Aorta (tissue), 5 donors: ENCODE results near the gene CCDC152. TPM values are rescaled to one million over a fixed set of nuclear protein-coding genes. Genes with fewer than 3 reads are reported as not detected.

Experiments
- ATAC-seq: fragments of 200-7000 bp; cut with Tn5 transposase; one replicate; pipeline ENCODE4 v1.9.1; 2022; ENCODE audit warnings: moderate library complexity; ENCODE audit not compliant: low FRiP score
- DNase-seq, 2 donors: peaks; one replicate each; pipeline ENCODE4 v3.0.0-alpha.2; 2020
- H3K27ac ChIP-seq, 2 donors: one replicate each; pipeline ENCODE4 v1.5.1; 2013; ENCODE audit warnings: low read length in 2 of 2, mild to moderate bottlenecking in 2 of 2, moderate library complexity in 2 of 2, control low read depth in 1 of 2, inconsistent platforms in 1 of 2, low read depth in 1 of 2
- H3K27me3 ChIP-seq, 2 donors: one replicate each; pipeline ENCODE4 v1.6.1; 2013; ENCODE audit warnings: control low read depth in 1 of 2, low read length in 1 of 2, mild to moderate bottlenecking in 1 of 2, moderate library complexity in 1 of 2; ENCODE audit not compliant: insufficient read depth in 2 of 2, control insufficient read depth in 1 of 2
- H3K36me3 ChIP-seq, 2 donors: one replicate each; pipeline ENCODE4 v1.6.1; 2013; ENCODE audit warnings: control low read depth in 1 of 2, low read length in 1 of 2, mild to moderate bottlenecking in 1 of 2; ENCODE audit not compliant: insufficient read depth in 2 of 2, control insufficient read depth in 1 of 2
- H3K4me1 ChIP-seq, 2 donors: one replicate each; pipeline ENCODE4 v1.6.1; 2013; ENCODE audit warnings: low read length in 2 of 2, control low read depth in 1 of 2, mild to moderate bottlenecking in 1 of 2, moderate library complexity in 1 of 2; ENCODE audit not compliant: insufficient read depth in 2 of 2, control insufficient read depth in 1 of 2
- H3K4me3 ChIP-seq, 2 donors: one replicate each; pipeline ENCODE4 v1.5.1; 2013; ENCODE audit warnings: low read length in 2 of 2, control low read depth in 1 of 2, mild to moderate bottlenecking in 1 of 2
- H3K9me3 ChIP-seq: one replicate; pipeline ENCODE4 v1.6.1; 2013; ENCODE audit warnings: mild to moderate bottlenecking, low read length; ENCODE audit not compliant: control insufficient read depth
- WGBS, 2 donors: extraction: QIAGEN DNeasy Blood & Tissue Kit; methylation state at CpG; one replicate each; pipeline ENCODE4 v1.1.7; 2013; 5-methylcytosine and 5-hydroxymethylcytosine counted together
- intact Hi-C, 2 donors: fragments of 100-400 bp; cut with DNase I; formaldehyde crosslinking; loops; one replicate each; pipeline versions ENCODE4 v1.14.2 to v1.15.0; 2022
- polyA plus RNA-seq, 2 donors: library from polyadenylated mRNA; stranded (reverse); fragments of 200-250 nt; gene quantifications; one replicate each; pipeline ENCODE4 v1.2.3, GENCODE V29; 2013
- total RNA-seq, 2 donors: library from RNA; stranded (reverse); fragmentation: NEBNext Ultra II Directional; extraction: Animal tissue kit (Norgen Biotek cat#: 25700); gene quantifications; one replicate each; pipeline ENCODE4 v1.2.1, GENCODE V29; 2021
- donor health status: healthy with polysubstance abuse.
- donor health status: Bipolar disorder and iron deficiency.
- donor health status: DM: no; HTN: no; CAD: no.
- donor health status: DM: no; HTN: no; CAD: no.
- donor health status: DM: yes; HTN: yes; CAD: no.

The CCDC152 gene
- total and polyA plus RNA-seq, 4 donors, result 0.78 to 3.5 (median 1.5) TPM

DNA sequence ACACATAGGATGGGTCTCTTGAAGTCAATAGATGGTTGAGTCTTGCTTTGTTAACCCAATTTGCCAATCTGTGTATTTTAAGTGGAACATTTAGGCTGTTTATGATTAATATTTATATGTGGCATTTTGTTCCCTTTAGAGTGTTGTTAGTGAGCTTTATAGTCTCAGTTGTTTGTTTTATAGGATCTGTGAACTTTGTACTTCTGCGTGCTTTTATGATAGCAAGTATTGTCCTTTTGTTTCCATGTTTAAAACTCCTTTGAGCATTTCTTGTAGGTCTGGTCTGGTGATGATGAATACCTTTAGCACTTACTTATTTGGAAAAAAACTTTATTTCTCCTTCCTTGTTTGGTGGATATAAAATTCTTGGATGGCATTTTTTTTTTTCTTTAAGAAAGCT, 31.2 kb downstream of the CCDC152 start:
- H3K27me3 ChIP-seq, result no peaks in the 10 kb centered on the region
- H3K36me3 ChIP-seq, result no peaks in the 10 kb centered on the region
- H3K9me3 ChIP-seq, result peaks cover 8% of the 10 kb centered on the region
- ATAC-seq (no peak), DNase-seq (no peak)
- no peak overlapping the region for H3K4me3 ChIP-seq
- 96 to 100% methylated on average over 1 of the region's 1 CpG for WGBS, 2 donors
- H3K4me1 ChIP-seq, result no peaks in the 10 kb centered on the region
- H3K27ac ChIP-seq, result no peak overlapping the region
- intact Hi-C loops, result no loop called here

GRCh38 chr5:42791151-42791550, 34.5 kb downstream of the CCDC152 start:
- no peak overlapping the region for H3K27ac ChIP-seq
- intact Hi-C loops, result no loop called here
- no peaks in the 10 kb centered on the region for H3K4me1 ChIP-seq
- H3K4me3 ChIP-seq, result no peak overlapping the region
- H3K27me3 ChIP-seq, result no peaks in the 10 kb centered on the region
- no peak for DNase-seq
- no peak for ATAC-seq
- H3K9me3 ChIP-seq, result peaks cover 8% of the 10 kb centered on the region
- no peaks in the 10 kb centered on the region for H3K36me3 ChIP-seq

GRCh38 chr5:42798284-42799240, 41.9 kb downstream of the CCDC152 start:
- no peak for DNase-seq
- 94 to 95% methylated on average over 6 of the region's 6 CpGs for WGBS, 2 donors
- no peak overlapping the region for H3K4me3 ChIP-seq
- intact Hi-C loops, result no loop called here
- no peaks in the 10 kb centered on the region for H3K9me3 ChIP-seq
- no peaks in the 10 kb centered on the region for H3K27me3 ChIP-seq
- no peak overlapping the region for H3K27ac ChIP-seq
- H3K36me3 ChIP-seq, result no peaks in the 10 kb centered on the region
- no peaks in the 10 kb centered on the region for H3K4me1 ChIP-seq
- ATAC-seq, result no peak

DNA sequence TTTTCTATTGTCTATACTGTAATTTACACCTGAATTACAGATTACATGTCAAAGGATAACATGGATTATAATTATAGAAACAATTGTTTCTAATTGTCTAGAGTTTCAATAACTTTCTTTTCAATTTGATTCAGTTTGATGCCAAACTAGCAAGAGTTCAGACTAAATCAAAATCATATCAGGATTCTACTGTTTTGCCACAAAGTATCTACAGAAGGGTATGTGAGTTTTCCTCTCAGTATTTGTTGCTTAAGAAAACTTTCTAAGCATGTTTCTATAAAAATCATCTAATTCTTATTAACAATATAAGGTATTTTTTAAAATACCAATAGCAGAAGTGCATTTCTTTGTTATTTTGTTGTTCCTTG, 42.6 kb downstream of the CCDC152 start:
- DNase-seq (no peak), ATAC-seq (no peak)
- H3K36me3 ChIP-seq, result no peaks in the 10 kb centered on the region
- no peaks in the 10 kb centered on the region for H3K4me1 ChIP-seq
- no peak overlapping the region for H3K27ac ChIP-seq
- H3K4me3 ChIP-seq, result no peak overlapping the region
- intact Hi-C loops, result no loop called here
- H3K27me3 ChIP-seq, result no peaks in the 10 kb centered on the region
- H3K9me3 ChIP-seq, result no peaks in the 10 kb centered on the region

DNA sequence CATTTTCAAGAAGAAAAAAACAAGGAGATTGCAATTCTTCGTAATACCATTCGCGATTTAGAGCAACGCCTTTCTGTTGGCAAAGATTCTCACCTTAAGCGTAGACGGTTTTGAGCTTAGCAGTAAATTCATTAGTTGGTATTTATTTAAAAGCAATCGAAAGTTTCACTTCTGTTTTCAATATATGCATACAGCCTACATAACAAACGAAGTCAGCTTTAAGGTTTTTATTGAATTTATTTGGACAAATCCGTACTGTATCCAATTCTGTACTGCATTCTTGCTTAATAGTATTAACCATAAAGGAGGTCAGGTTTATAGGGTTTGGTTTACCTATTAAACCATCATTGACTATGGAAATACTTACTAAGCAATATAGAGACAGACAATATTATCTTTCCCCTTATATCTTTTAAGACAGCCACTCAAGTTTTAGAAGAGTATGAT, 43.1 kb downstream of the CCDC152 start:
- WGBS, 2 donors, result 92 to 94% methylated on average over 9 of the region's 9 CpGs
- H3K27ac ChIP-seq, result no peak overlapping the region
- H3K4me1 ChIP-seq, result no peaks in the 10 kb centered on the region
- no peak overlapping the region for H3K4me3 ChIP-seq
- intact Hi-C loops, result no loop called here
- H3K27me3 ChIP-seq, result no peaks in the 10 kb centered on the region
- H3K9me3 ChIP-seq, result no peaks in the 10 kb centered on the region
- ATAC-seq (no peak), DNase-seq (no peak)
- H3K36me3 ChIP-seq, result no peaks in the 10 kb centered on the region

DNA sequence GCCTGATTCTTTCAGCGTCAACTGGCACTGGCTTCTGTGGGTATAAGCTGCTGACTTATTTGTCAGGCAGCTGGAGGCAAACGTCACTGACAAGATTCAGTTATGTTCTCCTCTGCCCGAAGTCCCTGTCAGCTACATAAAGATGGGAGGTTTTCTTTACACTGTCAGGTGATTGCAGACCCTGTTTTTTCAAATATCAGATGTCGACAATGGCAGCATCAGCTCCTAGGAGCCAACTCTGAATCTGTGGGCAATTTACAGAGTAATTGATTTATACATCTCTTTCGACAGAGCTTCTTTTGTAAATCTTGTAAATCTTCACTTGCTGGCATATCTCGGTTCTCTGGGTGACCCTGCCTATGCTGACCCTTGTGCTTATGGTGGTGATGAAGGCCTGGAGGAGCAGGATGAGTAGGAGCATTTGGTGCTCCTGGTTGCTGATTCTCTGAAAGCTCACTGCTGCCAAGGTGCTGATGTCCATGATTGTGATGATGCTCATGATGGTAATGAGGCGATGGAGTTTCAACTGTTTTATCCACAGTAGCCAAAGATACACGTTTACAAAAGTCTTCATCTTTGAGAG, 44.2 kb downstream of the CCDC152 start:
- no peaks in the 10 kb centered on the region for H3K27me3 ChIP-seq
- intact Hi-C loops, result no loop called here

GRCh38 chr5:42801516-42802166, 45.0 kb downstream of the CCDC152 start:
- WGBS, 2 donors, result 93% methylated on average over 6 of the region's 6 CpGs
- intact Hi-C loops, result no loop called here
- Histone ChIP-seq H3K27me3 (no peaks in the 10 kb centered on the region), H3K4me1 (no peaks in the 10 kb centered on the region), H3K9me3 (no peaks in the 10 kb centered on the region), H3K36me3 (no peaks in the 10 kb centered on the region), H3K4me3 (no peak overlapping the region), H3K27ac (no peak overlapping the region)
- ATAC-seq, result no peak
- DNase-seq, result no peak

More for the DNA sequence above, 44.2 kb downstream of the CCDC152 start:
- Histone ChIP-seq H3K4me1 (no peaks in the 10 kb centered on the region), H3K4me3 (no peak overlapping the region), H3K27ac (no peak overlapping the region), H3K36me3 (no peaks in the 10 kb centered on the region), H3K9me3 (no peaks in the 10 kb centered on the region)
- ATAC-seq (no peak), DNase-seq (no peak)
- WGBS, 2 donors, result 78 to 83% methylated on average over 8 of the region's 8 CpGs

DNA sequence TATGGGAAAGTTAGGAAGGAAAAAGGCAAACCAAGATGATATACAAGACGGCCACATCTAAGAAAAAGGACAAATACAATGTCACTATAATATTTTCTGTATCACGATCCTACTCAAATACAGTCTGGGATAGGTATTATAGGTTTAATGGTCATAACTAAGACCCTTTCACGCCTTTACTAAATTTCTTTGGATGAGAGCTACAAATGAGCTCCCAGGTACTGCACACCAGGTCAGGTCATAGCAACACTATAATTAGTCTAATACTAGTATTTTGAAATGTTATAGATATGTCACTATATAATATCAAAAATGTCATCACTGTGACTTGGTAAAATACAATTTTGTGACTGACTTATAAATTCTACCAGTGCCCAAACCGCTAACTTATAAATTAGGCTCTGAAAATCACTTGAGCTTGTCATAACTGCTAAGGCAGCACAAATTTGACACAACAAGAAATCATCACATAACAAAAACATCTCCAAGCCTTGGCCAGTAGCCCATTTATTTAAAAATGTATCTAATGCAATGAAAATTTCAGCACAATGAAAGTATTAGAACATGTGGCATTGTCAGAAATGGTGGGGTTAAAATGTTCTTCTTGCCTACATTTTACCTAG, 48.2 kb downstream of the CCDC152 start:
- Histone ChIP-seq H3K27ac (no peak overlapping the region), H3K36me3 (no peaks in the 10 kb centered on the region), H3K27me3 (no peaks in the 10 kb centered on the region), H3K4me1 (no peaks in the 10 kb centered on the region), H3K4me3 (no peak overlapping the region), H3K9me3 (no peaks in the 10 kb centered on the region)
- intact Hi-C loops, result no loop called here
- ATAC-seq (no peak), DNase-seq (no peak)
- 95 to 97% methylated on average over 4 of the region's 4 CpGs for WGBS, 2 donors
